Effector memory CD4-positive, alpha-beta T cell (primary cell): ENCODE measurements around the gene NDST3.

Experiments used
- DNase-seq, 3 donors: peaks; one replicate each; pipeline ENCODE4 v3.0.0-alpha.2; 2020
- H3K27ac ChIP-seq: 2 replicates; pipeline ENCODE4 v1.7.0; 2013; ENCODE audit warnings: mild to moderate bottlenecking, low read length, moderate library complexity; ENCODE audit not compliant: insufficient read depth, poor library complexity, severe bottlenecking
- H3K27me3 ChIP-seq: replicated peaks from 2 replicates; pipeline ENCODE4 v1.7.0; 2013; ENCODE audit warnings: mild to moderate bottlenecking, low read length; ENCODE audit not compliant: insufficient read depth, control insufficient read depth, poor library complexity, severe bottlenecking
- H3K36me3 ChIP-seq: 2 replicates; pipeline ENCODE4 v1.7.0; 2013; ENCODE audit warnings: mild to moderate bottlenecking, low read length, moderate library complexity; ENCODE audit not compliant: control insufficient read depth, insufficient read depth
- H3K4me1 ChIP-seq: 2 replicates; pipeline ENCODE4 v1.7.0; 2013; ENCODE audit warnings: low read length, mild to moderate bottlenecking; ENCODE audit not compliant: control insufficient read depth, insufficient read depth, poor library complexity, severe bottlenecking
- H3K4me3 ChIP-seq: 2 replicates; pipeline ENCODE4 v1.7.0; 2013; ENCODE audit warnings: low read length, low read depth, mild to moderate bottlenecking; ENCODE audit not compliant: insufficient read depth, poor library complexity, severe bottlenecking
- H3K9me3 ChIP-seq: 2 replicates; pipeline ENCODE4 v1.7.0; 2013; ENCODE audit warnings: mild to moderate bottlenecking, low read length, moderate library complexity; ENCODE audit not compliant: control insufficient read depth
- total RNA-seq, 3 donors: gene quantifications; one replicate each; lab custom pipeline; 2026; lab: John Stamatoyannopoulos, UW

Gene NDST3
- total RNA-seq, result 0 reads per million in 3 donors

DNA sequence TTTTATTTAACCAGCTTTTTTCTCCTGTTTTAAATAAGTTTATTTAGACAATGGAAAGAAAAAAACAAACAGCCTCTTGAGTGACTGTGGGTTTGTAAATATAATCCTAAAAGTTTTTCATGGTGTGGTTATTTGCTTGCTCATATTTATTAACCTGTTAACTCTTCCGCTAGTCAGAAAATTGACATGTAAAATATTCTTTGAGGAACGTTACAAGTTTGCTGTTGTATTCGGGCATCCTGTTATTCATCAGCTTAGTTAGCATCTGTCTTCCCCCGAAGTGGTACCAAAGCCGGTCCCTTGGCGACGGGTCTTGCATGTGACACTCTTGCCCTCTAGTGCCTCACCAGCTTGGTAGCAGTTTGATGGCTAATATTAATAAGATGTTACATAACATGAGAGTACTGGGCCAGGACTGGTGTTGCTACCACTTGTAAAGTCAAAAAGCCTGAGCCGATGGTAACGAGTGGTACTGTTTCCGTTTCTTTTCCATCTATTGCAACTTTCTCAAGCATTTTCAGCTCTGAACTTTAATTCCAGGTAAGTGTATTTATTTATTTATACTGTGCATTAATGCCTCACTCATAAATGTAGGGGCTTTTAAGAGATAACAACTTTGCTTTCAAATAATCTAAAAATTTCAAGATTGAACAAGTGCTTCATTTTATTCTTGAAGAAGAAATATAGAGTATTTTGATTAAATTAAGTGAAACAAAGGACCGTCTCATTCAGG lies at the start of gene NDST3:
Gene NDST3 (plus strand): TSS at position 434 of the 733 bp plus-strand sequence. CDS start 19,425 bp downstream, outside the sequence.
- H3K4me3 ChIP-seq, result no peak within 1 kb of the TSS
- H3K36me3 ChIP-seq, result no peaks in the 10 kb centered on the region
- peaks cover 8% of the 10 kb centered on the region for H3K27me3 ChIP-seq
- no peaks in the 10 kb centered on the region for H3K9me3 ChIP-seq
- no peak for DNase-seq
- no peaks in the 10 kb centered on the region for H3K4me1 ChIP-seq
- no peak within 1 kb of the TSS for H3K27ac ChIP-seq

DNA sequence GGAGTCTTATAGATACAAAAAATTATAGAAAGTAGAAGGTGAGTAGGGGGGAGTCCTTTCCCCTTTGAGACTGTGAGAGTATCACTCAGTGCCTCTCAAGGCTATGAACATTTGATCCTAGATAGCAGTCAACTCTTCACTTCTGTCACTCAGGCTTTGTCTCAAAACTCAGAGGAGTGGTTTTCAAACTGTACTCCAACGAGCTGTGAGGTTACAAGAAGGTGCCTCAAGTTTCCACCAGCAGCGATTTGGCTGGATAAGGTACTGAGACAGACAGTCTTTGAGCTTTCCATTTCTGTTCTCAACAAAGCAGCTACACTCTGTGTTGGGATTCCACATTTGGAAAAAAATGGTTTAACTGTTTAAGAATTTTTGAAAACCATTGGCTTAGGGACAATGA lies 48.0 kb upstream of the NDST3 start:
- H3K9me3 ChIP-seq, result no peaks in the 10 kb centered on the region
- H3K4me3 ChIP-seq, result no peak overlapping the region
- H3K4me1 ChIP-seq, result no peaks in the 10 kb centered on the region
- no peaks in the 10 kb centered on the region for H3K27me3 ChIP-seq
- no peak for DNase-seq
- no peaks in the 10 kb centered on the region for H3K36me3 ChIP-seq
- no peak overlapping the region for H3K27ac ChIP-seq

DNA sequence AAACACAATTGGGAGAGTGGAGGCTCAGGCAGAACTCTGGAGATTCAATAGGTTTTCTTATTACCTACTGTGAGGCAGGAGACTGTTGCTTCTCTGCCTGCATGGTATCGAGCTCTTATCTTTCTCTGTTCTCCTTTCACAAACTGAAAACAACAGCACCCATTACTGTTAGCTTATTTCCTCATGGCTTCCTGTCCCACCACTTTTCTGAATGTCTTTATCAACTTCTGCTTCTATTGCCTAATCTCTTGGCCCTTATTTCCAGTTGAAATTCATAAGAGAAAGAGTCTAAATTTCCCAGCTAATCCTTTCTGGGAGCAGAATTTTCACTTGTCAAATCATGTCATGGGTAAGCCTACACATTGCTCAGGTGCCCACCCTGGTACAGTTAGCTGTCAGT lies 46.8 kb upstream of the NDST3 start:
- Histone ChIP-seq H3K4me3 (no peak overlapping the region), H3K27ac (no peak overlapping the region), H3K27me3 (no peaks in the 10 kb centered on the region), H3K4me1 (no peaks in the 10 kb centered on the region), H3K36me3 (no peaks in the 10 kb centered on the region), H3K9me3 (no peaks in the 10 kb centered on the region)
- DNase-seq, result no peak

DNA sequence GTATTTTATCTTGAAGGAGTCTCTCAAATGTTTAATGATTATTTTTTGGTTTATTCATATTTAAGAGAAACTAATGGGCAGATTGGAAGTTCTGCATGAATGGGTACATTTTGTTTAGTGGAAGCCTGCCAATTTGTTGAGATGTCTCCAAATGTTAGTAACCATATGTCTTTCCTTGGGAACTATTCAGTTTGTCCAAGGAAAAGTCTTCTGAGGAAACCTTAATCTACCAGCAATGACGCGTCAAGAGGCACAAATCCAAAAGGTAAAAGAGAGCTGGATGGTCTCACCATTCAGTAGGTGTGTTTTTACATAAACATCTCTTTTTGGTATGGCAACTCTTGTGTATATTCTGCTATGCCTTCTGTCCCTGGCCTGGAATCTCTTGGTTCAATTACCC lies 37.4 kb upstream of the NDST3 start:
- H3K4me3 ChIP-seq, result no peak overlapping the region
- no peak overlapping the region for H3K27ac ChIP-seq
- no peaks in the 10 kb centered on the region for H3K4me1 ChIP-seq

DNA sequence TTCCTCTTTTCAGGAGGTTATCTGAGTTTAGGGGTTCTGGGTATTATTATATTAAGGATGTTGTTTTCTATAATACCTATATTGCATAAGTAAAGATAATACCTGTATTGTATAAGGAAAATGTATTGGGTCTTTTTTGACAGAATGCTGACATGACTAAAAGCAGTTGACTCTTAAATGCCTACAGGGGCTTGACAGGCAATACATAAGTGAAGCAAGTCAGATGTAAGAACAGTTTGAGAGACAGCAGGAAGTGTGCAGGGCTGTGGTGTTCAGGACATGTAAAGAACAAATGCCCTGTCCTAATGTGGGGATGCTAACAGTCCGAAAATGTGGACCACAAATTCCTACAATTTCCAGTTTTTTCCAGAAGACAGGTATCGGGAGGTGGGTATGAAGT lies 30.2 kb upstream of the NDST3 start:
- H3K9me3 ChIP-seq, result no peaks in the 10 kb centered on the region
- no peak overlapping the region for H3K27ac ChIP-seq
- H3K27me3 ChIP-seq, result no peaks in the 10 kb centered on the region
- DNase-seq, result no peak
- no peaks in the 10 kb centered on the region for H3K4me1 ChIP-seq
- H3K4me3 ChIP-seq, result no peak overlapping the region
- no peaks in the 10 kb centered on the region for H3K36me3 ChIP-seq

More for the DNA sequence above, 37.4 kb upstream of the NDST3 start:
- no peak for DNase-seq
- Histone ChIP-seq H3K36me3 (no peaks in the 10 kb centered on the region), H3K9me3 (no peaks in the 10 kb centered on the region), H3K27me3 (no peaks in the 10 kb centered on the region)

DNA sequence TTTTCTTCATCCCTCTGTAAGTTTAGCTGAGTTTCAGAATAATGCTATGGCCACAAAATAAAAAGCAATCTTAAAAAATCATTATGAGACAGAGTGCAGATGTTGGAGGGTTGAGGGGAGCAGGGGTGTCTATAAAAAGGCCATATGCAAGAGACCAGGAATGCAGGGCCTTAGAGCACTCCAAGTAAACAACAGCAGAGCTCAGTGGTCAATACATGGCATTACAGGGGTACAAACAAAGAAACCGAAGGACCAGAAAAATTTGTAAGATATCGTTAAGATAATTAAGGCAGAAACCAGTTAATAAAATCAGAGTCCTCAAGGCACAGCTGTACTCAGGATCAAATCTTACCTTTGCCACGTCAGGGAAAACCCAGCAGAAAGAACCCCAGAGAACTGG lies 28.4 kb upstream of the NDST3 start:
- H3K27ac ChIP-seq, result no peak overlapping the region
- no peak for DNase-seq

DNA sequence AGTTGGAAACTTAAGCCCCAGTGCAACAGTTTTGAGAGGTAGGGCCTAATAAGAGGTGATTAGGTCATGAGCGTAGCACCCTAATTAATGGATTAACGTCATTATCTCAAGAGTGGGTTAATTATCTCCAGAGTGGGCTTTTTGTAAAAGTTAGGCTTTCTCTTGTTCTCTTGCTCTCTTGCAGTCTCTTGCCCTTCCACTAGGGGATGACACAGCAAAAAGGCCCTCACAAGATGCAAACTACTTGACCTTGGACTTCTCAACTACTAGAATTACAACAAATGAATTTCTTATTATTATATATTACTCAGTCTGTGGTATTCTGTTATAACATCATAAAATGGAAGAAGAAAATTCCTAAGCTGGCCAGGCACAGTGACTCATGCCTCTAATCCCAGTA lies 22.1 kb upstream of the NDST3 start:
- Histone ChIP-seq H3K4me1 (no peaks in the 10 kb centered on the region), H3K27ac (no peak overlapping the region), H3K36me3 (no peaks in the 10 kb centered on the region), H3K4me3 (no peak overlapping the region), H3K9me3 (no peaks in the 10 kb centered on the region), H3K27me3 (no peaks in the 10 kb centered on the region)
- DNase-seq, result no peak

More for the DNA sequence above, 28.4 kb upstream of the NDST3 start:
- H3K4me3 ChIP-seq, result no peak overlapping the region
- H3K4me1 ChIP-seq, result no peaks in the 10 kb centered on the region
- H3K27me3 ChIP-seq, result no peaks in the 10 kb centered on the region
- no peaks in the 10 kb centered on the region for H3K9me3 ChIP-seq
- H3K36me3 ChIP-seq, result no peaks in the 10 kb centered on the region

DNA sequence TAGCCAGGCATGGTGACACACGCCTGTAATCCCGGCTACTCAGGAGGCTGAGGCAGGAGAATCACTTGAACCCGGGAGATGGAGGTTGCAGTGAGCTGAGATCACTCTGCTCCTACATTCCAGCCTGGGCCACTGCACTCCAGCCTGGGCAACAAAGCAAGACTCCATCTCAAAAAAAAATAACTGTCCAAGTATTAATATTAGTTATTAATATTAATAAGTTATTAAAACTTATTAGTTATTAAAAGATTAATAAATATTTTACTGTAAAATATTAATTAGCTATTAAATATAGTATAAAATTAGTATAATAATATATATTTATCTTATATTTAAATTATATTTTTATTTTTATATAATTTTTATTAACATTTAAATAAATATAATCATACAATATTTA lies 19.5 kb upstream of the NDST3 start:
- no peaks in the 10 kb centered on the region for H3K4me1 ChIP-seq
- DNase-seq, result no peak
- H3K9me3 ChIP-seq, result no peaks in the 10 kb centered on the region
- no peaks in the 10 kb centered on the region for H3K36me3 ChIP-seq
- no peak overlapping the region for H3K4me3 ChIP-seq
- H3K27me3 ChIP-seq, result no peaks in the 10 kb centered on the region
- H3K27ac ChIP-seq, result no peak overlapping the region

DNA sequence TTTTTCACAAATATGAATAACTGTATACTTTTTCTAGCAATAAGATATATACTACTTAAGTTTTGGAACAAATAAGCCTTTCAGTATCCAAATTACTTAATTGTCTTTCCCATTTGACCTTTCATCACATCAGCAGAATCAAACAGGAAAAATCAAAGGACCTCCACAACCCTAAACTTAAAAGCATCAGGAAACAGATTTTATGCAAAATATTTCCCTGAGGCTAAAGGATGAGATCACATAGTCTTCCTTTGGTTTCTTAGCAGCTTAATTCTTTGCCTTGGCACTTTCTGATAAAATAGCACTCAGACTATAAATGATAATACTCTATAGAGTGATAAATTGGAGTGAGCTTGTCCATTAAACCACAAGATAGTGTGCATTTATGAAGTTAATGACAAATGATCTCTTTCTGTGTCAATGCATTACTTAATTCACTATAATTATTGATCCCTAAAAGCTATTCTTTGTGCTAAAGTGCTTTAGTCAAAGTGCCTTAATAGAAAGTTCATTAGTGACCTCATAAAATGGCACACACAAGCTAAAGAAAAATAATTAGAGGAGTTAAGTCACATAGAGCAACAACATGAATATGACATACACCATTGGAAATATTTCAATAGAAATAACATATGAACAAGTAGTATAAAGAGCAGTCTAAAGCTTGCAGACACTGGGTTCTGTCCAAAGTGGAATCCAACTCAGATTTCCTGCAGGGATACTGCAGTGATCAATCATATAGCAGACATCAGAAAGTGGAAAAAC lies 15.7 kb upstream of the NDST3 start:
- no peak overlapping the region for H3K27ac ChIP-seq
- no peaks in the 10 kb centered on the region for H3K9me3 ChIP-seq
- no peaks in the 10 kb centered on the region for H3K27me3 ChIP-seq
- H3K36me3 ChIP-seq, result no peaks in the 10 kb centered on the region
- no peak overlapping the region for H3K4me3 ChIP-seq
- H3K4me1 ChIP-seq, result no peaks in the 10 kb centered on the region
- no peak for DNase-seq

DNA sequence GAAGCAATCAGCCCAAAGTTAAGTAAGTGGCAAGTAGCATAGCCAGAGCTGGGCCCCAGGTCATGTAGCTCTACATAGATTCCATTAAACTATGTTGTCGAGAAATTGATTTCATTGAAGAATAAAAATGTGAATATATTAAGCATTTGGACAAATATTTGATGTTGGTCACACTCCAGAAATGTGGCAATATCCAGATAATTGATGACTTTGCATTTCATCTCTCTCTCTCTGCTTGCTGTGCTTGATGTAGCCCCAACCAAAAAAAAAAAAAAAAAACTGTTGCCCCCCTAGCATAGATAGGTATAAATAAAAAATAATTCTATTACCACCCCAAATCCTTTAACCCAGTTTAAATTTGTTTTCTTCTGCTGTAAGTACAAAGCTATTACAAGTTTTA lies 7.5 kb upstream of the NDST3 start:
- H3K27me3 ChIP-seq, result no peaks in the 10 kb centered on the region
- no peaks in the 10 kb centered on the region for H3K4me1 ChIP-seq
- no peak for DNase-seq
- H3K4me3 ChIP-seq, result no peak overlapping the region
- no peaks in the 10 kb centered on the region for H3K9me3 ChIP-seq
- H3K36me3 ChIP-seq, result no peaks in the 10 kb centered on the region
- no peak overlapping the region for H3K27ac ChIP-seq
